ENCODE measurements around the gene TAS2R8.

Gene TAS2R8

GRCh38 chr12:10771132-10771733 is 35.9 kb downstream of the TAS2R8 start:
- POLR2A ChIA-PET, result no interaction called here
- CTCF ChIA-PET, result interaction anchor here (0.8 to 3.3 kb wide), 4 partner anchors 335 to 1262 kb away, joined by 4 to 15 read pairs (median 5); no protein-coding TSS in a partner anchor
- DNase-seq (ENCODE audit: extremely low spot score), result peak; percentile 22
- TF ChIP-seq PKNOX1 (IDR thresholded peaks at IDR 0.05) (no peak), ELF4 (IDR thresholded peaks at IDR 0.05) (no peak), ARNT (IDR thresholded peaks at IDR 0.05) (no peak), SP1 (IDR thresholded peaks at IDR 0.05) (no peak), BHLHE40 (IDR thresholded peaks at IDR 0.05; ENCODE audit: borderline replicate concordance) (no peak), NFRKB (IDR thresholded peaks at IDR 0.05) (no peak), LEF1 (IDR thresholded peaks at IDR 0.05; ENCODE audit: borderline replicate concordance) (no peak), FOXM1 (IDR thresholded peaks at IDR 0.05; ENCODE audit: borderline replicate concordance) (no peak), HDGF (IDR thresholded peaks at IDR 0.05; ENCODE audit: borderline replicate concordance) (no peak)

- DNase-seq (ENCODE audit: extremely low spot score), result no peak
- no peak for TF ChIP-seq L3MBTL2 (conservative IDR thresholded peaks at IDR 0.05)
- no peak for TF ChIP-seq ELF4 (IDR thresholded peaks at IDR 0.05)
- no peak for TF ChIP-seq FOXA1 (IDR thresholded peaks at IDR 0.05)
- ChIA-PET POLR2A (no interaction called here), CTCF (no interaction called here)
Measured at GRCh38 chr12:10759657-10760056, 47.4 kb downstream of the TAS2R8 start.

GRCh38 chr12:10756194-10756593 is 50.9 kb downstream of the TAS2R8 start:
- TF ChIP-seq CTBP1 (IDR thresholded peaks at IDR 0.05; ENCODE audit: borderline replicate concordance) (no peak), FOXM1 (IDR thresholded peaks at IDR 0.05; ENCODE audit: borderline replicate concordance) (no peak), LEF1 (IDR thresholded peaks at IDR 0.05; ENCODE audit: borderline replicate concordance) (no peak), L3MBTL2 (conservative IDR thresholded peaks at IDR 0.05) (no peak)
- ChIA-PET CTCF (no interaction called here), POLR2A (no interaction called here)
- no peak for DNase-seq (ENCODE audit: extremely low spot score)
